Naive B cell (primary cell): ENCODE measurements around the gene DYTN. TPM values are rescaled to one million over a fixed set of nuclear protein-coding genes. Genes with fewer than 3 reads are reported as not detected.

Source experiments
- ATAC-seq, 2 donors: fragments of 150-1000 bp; cut with Tn5 transposase; 2 replicates each; pipeline ENCODE4 v1.10.0; 2021; ENCODE audit warnings: low read depth in 2 of 2, mild to moderate bottlenecking in 2 of 2, moderate library complexity in 2 of 2
- DNase-seq: peaks from one replicate; pipeline ENCODE4 v3.0.0; 2022
- H3K27ac Mint-ChIP-seq, 6 donors: one replicate each; pipeline ENCODE4 v1.8.0; 2020 to 2022; ENCODE audit warnings: mild to moderate bottlenecking in 6 of 6, mixed read lengths in 6 of 6, moderate library complexity in 5 of 6, inconsistent platforms in 2 of 6
- H3K27me3 Mint-ChIP-seq, 3 donors: one replicate each; pipeline ENCODE4 v1.8.0; 2021 to 2022; ENCODE audit warnings: mixed read lengths in 3 of 3, mild to moderate bottlenecking in 1 of 3
- H3K36me3 Mint-ChIP-seq, 2 donors: one replicate each; pipeline ENCODE4 v1.8.0; 2020 to 2022; ENCODE audit warnings: mixed read lengths in 2 of 2, inconsistent platforms in 1 of 2, mild to moderate bottlenecking in 1 of 2
- H3K4me1 Mint-ChIP-seq, 3 donors: one replicate each; pipeline ENCODE4 v1.8.0; 2020 to 2022; ENCODE audit warnings: mixed read lengths in 3 of 3, inconsistent platforms in 1 of 3, mild to moderate bottlenecking in 1 of 3, moderate library complexity in 1 of 3
- H3K4me3 Mint-ChIP-seq, 8 donors: one replicate each; pipeline ENCODE4 v1.8.0; 2020 to 2022; ENCODE audit warnings: mild to moderate bottlenecking in 8 of 8, mixed read lengths in 8 of 8, moderate library complexity in 8 of 8, inconsistent platforms in 2 of 8
- H3K9me3 Mint-ChIP-seq, 7 donors: one replicate each; pipeline ENCODE4 v1.8.0; 2020 to 2022; ENCODE audit warnings: mixed read lengths in 7 of 7, mild to moderate bottlenecking in 5 of 7, inconsistent platforms in 2 of 7, moderate library complexity in 1 of 7
- polyA plus RNA-seq, 6 donors: library from polyadenylated mRNA; unstranded; fragments of 300-500 nt; fragmentation: Illumina TruSeq; gene quantifications; one replicate each; pipeline ENCODE4 v1.2.3, GENCODE V29; 2021; ENCODE audit warnings: low read depth in 6 of 6

DYTN gene
- polyA plus RNA-seq, 6 donors from 2014 or later: not detected

DNA sequence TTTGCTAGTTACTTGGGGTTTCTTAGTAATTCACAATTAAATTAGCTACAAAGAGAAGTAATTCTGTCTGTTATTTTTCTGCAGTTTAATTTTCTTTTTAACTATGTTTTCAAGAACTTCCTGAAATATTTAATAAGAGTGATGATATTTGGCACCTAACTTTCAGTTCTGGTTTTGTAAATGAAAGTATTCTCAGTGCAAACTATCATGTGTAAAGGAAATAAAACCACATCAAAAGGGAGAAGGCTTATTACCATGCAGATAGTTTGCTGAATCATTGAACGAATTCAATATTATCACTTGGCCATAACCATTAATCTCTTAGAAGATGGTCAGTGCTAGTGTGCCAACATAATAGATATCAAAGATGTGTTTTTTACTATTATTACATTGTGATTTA is 29.2 kb downstream of the DYTN start:
- H3K4me1 Mint-ChIP-seq: peaks cover 0 to 4% (median 0%) of the 10 kb centered on the region in 3 donors
- H3K27me3 Mint-ChIP-seq: peaks cover 7 to 35% (median 26%) of the 10 kb centered on the region in 3 donors
- no peak for DNase-seq

DNA sequence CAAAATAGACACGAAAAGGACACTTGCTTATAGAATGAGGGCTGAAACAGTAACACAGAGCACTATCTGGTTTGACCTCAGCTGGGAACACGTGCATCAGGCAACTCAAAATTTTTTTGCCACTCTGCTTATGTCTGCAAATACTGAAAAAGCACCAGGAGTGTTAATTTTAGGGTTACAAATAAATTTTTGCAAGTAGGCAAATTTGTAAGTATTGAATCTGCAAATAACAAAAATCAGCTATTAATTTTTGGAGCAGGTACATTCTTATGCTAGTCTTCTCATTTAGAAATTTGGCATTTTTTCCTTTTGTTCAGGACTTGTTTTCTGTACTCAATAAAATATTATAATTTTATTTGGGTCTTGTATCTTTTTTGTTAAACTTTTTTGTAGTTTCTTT is 29.7 kb downstream of the DYTN start:
- Mint-ChIP-seq H3K27ac (no peak overlapping the region), H3K4me3 (no peak overlapping the region), H3K9me3 (no peaks in the 10 kb centered on the region), H3K27me3 (peaks cover 4 to 33% (median 21%) of the 10 kb centered on the region in 3 donors), H3K4me1 (peaks cover 0 to 4% (median 0%) of the 10 kb centered on the region in 3 donors), H3K36me3 (no peaks in the 10 kb centered on the region)
- DNase-seq (no peak), ATAC-seq (no peak)

More for the DNA sequence above, 29.2 kb downstream of the DYTN start:
- H3K36me3 Mint-ChIP-seq: no peaks in the 10 kb centered on the region
- no peak for ATAC-seq
- no peak overlapping the region for H3K4me3 Mint-ChIP-seq
- H3K27ac Mint-ChIP-seq: no peak overlapping the region
- H3K9me3 Mint-ChIP-seq: no peaks in the 10 kb centered on the region

DNA sequence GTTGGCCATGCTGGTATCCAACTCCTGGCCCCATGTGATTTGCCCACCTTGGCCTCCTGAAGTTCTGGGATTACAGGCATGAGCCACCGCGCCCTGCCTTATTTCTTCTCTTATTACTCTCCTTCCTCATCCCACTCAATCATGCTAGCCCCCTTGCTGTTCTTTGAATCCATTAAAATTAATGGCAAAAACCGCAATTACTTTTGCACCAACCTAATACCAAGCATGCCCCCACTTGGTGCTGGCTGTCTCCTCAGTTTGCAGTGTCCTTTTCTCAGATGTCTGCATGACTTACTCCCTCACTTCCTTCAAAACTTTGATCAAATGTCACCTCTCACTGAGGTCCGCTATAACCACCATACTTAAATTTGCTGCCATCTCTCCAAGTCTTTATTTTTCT is 34.6 kb downstream of the DYTN start:
- Mint-ChIP-seq H3K9me3 (no peaks in the 10 kb centered on the region), H3K36me3 (no peaks in the 10 kb centered on the region), H3K27me3 (peaks cover 14 to 20% (median 18%) of the 10 kb centered on the region in 3 donors), H3K4me3 (no peak overlapping the region), H3K27ac (peak overlapping the region in 2 of 6 donors; percentile 31 to 65), H3K4me1 (no peaks in the 10 kb centered on the region)
- no peak for ATAC-seq
- no peak for DNase-seq

DNA sequence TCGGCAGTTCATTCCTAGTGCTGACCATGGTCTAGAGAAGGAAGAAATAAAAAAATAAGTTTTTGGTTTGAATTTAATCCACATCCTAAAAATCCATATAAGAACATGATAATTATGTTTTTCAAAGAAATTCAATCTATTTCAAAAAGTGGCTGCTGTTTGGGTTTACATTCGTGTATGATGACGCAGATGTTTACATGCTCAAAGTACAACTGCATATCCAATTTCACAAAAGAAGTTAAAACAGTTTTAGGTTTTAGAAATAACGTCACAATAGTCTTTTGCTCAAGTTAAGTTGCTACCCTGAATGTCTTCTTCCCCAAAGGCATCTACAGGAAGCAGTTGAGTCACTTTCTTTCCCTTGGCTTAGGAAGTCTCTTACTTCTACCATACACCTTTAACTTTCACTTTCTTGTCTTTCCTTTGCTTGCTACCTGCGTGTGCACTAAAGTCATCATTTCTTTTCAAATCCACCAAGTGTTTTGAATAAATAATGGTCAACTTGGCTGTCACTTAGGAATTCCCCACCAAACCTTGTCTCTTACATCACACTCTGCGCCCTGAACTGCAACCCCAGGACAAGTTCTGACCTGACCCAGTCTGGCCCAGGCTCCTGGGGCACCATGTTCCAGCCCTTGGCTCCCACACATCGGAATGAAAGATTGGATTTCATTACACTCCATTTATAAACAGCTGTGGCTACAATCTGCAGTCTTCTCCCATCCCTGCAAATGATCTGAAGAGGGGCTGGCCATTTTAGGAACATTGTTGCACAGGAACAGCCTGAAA is 47.5 kb downstream of the DYTN start:
- no peak for DNase-seq
- no peak overlapping the region for H3K4me3 Mint-ChIP-seq
- H3K9me3 Mint-ChIP-seq: peaks cover 0 to 2% (median 0%) of the 10 kb centered on the region in 7 donors
- H3K4me1 Mint-ChIP-seq: no peaks in the 10 kb centered on the region
- H3K36me3 Mint-ChIP-seq: no peaks in the 10 kb centered on the region
- no peak overlapping the region for H3K27ac Mint-ChIP-seq
- H3K27me3 Mint-ChIP-seq: peaks cover 13 to 31% (median 22%) of the 10 kb centered on the region in 3 donors
- no peak for ATAC-seq

DNA sequence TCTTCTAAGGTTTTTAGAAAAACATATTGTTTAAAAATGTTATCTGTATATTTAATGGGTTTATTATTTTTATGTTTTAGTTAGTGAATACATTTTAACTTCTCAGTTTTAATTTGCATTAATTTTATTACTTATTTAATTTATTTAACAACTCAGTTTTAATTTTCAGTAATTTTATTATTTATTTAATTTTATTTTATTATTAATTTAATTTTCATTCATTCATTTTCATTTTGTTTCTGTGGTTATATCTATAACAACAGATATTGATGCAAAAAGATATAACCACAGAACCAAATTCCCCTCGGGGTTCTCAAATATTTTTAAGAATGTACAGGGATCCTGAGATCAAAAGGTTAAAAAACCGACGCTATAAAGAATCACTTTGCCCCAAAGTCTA is 52.9 kb downstream of the DYTN start:
- Mint-ChIP-seq H3K9me3 (peaks cover 0 to 2% (median 0%) of the 10 kb centered on the region in 7 donors), H3K4me3 (no peak overlapping the region), H3K27ac (no peak overlapping the region), H3K4me1 (no peaks in the 10 kb centered on the region), H3K27me3 (peaks cover 9 to 30% (median 20%) of the 10 kb centered on the region in 3 donors), H3K36me3 (no peaks in the 10 kb centered on the region)
- no peak for ATAC-seq
- no peak for DNase-seq

DNA sequence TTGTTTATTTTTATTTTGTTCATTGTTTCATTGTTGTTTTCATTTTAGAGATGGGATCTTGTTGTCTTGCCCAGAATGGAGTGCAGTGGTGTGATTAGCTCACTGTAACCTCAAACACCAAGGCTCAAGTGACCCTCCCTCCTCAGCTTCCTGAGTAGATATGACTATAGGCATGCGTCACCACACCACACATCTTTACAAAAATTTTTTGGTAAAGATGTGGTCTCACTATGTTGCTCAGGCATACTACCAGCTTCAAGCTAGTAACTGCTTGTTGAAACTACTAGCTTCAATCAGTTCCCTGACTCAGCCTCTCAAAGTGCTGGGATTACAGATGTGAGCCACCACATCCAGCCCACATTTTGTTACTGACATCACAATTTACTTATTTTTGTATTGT is 61.1 kb downstream of the DYTN start:
- Mint-ChIP-seq H3K27me3 (peaks cover 0 to 18% (median 5%) of the 10 kb centered on the region in 3 donors), H3K4me1 (no peaks in the 10 kb centered on the region), H3K36me3 (peaks cover 0 to 9% of the 10 kb centered on the region in 2 donors), H3K9me3 (peaks cover 0 to 18% (median 11%) of the 10 kb centered on the region in 7 donors), H3K27ac (no peak overlapping the region), H3K4me3 (no peak overlapping the region)
- DNase-seq (no peak), ATAC-seq (no peak)

DNA sequence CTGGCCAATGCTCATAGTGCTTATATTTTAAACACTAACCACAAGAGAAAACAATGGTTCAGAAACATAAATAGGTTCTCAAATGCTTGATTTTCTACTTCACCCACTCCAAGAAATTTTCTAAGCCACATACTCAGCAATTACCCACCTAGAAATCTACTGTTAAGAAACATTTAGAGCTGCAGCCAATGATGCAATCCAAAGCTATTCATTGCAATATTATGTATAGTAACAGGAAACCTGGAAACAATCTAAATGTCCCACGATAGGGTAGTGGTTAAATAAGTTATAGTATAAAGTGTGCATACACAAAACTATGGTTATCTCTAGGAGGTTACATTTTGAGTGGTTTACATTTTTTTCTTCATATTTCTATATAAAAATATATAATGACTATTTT is 70.2 kb downstream of the DYTN start:
- no peaks in the 10 kb centered on the region for H3K36me3 Mint-ChIP-seq
- ATAC-seq (no peak), DNase-seq (no peak)
- no peak overlapping the region for H3K27ac Mint-ChIP-seq
- peaks cover 0 to 3% (median 0%) of the 10 kb centered on the region in 7 donors for H3K9me3 Mint-ChIP-seq
- no peak overlapping the region for H3K4me3 Mint-ChIP-seq
- peaks cover 0 to 23% (median 17%) of the 10 kb centered on the region in 3 donors for H3K27me3 Mint-ChIP-seq
- H3K4me1 Mint-ChIP-seq: no peaks in the 10 kb centered on the region

DNA sequence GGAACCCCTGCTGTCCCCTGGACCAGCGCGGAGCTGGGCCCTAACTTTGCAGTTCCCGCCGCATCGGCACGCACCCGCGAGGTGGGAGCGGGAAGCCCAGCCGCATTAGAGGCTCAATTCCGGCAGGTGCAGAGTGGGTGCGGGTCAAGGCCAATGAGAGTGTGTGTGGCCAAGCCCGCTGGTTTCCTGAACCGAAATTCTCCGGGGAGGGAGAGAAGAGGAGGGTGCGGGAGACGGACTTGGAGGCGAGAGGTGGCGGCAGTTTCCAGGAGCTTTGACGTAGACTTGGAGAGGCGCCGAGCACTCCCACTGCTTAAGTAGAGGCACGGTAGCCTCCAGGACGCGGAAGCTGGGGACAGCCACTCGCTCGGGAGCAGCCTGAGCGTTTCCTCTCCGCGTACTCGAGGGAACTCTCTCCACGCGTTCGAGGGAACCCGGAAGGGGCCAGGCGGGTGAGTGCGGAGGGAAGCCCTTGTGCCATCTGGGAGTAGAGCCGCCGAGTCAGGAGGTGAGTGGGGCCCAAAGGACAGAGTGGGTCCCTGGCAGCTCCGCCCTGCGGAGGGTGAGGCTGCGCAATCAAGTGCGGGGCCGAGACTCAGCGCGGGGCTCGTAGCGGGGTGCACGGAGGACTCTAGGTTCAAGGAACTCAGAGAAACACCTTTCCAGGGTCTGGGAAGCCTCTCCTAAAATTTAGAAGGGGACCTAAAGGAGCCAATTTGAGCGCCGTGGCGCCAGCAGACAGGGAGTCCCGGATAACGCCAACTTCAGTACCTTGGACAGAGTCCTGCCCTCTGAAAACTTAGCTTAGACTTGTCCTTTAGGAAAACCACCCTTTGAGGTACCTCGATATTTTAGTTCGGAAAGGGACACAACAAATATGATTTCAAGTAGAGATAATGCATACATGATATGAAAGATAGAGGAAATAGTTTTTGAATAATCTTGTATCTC is 75.8 kb downstream of the DYTN start, which contains the start of gene FAM237A:
TSS of gene FAM237A (plus strand) at position 413 of the 951 bp plus-strand sequence. CDS start 1,750 bp downstream, outside the sequence.
- Mint-ChIP-seq H3K4me1 (no peaks in the 10 kb centered on the region), H3K27ac (no peak within 1 kb of the TSS), H3K36me3 (no peaks in the 10 kb centered on the region), H3K4me3 (peak within 1 kb of the TSS in 1 of 8 donors; percentile 51), H3K27me3 (peaks cover 0 to 32% (median 19%) of the 10 kb centered on the region in 3 donors), H3K9me3 (peaks cover 0 to 6% (median 0%) of the 10 kb centered on the region in 7 donors)
- ATAC-seq (no peak), DNase-seq (no peak)

DNA sequence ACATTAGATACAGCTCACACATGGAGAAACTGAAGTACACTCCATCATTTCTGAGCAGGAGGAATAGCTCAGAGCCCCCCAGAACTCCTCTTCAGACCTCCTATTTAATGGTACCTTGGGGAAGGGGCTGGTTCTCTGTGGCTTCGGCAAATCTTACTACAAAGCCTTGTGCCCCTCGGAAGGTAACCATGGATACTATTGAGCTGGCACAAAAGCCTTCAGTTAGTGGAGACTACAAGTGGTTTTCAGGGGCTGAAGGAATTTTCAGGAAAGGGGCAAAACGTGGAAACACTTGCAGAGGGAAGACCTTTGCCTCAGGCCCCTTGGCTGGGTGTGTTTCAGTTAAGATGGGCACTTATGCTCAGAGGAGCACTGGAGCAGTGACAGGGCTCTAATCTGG is 77.0 kb downstream of the DYTN start:
- no peak overlapping the region for H3K27ac Mint-ChIP-seq
- H3K4me3 Mint-ChIP-seq: peak overlapping the region in 1 of 8 donors; percentile 51
- H3K36me3 Mint-ChIP-seq: no peaks in the 10 kb centered on the region
- H3K9me3 Mint-ChIP-seq: peaks cover 0 to 3% (median 0%) of the 10 kb centered on the region in 7 donors
- DNase-seq (no peak), ATAC-seq (no peak)
- H3K4me1 Mint-ChIP-seq: no peaks in the 10 kb centered on the region
- H3K27me3 Mint-ChIP-seq: peaks cover 0 to 28% (median 17%) of the 10 kb centered on the region in 3 donors

DNA sequence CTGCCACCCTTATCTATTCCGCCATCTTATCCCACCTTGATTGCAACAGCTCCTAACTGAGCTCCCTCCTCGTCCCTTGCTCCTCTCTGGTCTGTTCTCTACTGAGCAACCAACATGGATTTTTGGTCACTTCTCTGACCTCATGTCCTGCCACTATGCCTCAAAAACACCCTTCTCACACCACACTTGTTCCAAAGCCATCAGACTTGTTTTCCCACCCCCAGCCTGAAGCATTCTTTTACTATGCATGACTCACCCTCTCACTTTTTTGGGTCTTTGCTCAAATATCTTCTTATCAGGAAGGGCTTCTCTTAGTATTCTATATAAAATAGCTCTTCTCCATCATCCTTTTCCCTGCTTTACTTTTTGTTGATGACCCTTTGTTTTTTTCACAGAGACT is 78.6 kb downstream of the DYTN start:
- H3K27ac Mint-ChIP-seq: no peak overlapping the region
- peaks cover 0 to 25% (median 14%) of the 10 kb centered on the region in 3 donors for H3K27me3 Mint-ChIP-seq
- H3K36me3 Mint-ChIP-seq: no peaks in the 10 kb centered on the region
- H3K4me3 Mint-ChIP-seq: no peak overlapping the region
- ATAC-seq (no peak), DNase-seq (no peak)
- H3K4me1 Mint-ChIP-seq: no peaks in the 10 kb centered on the region
- H3K9me3 Mint-ChIP-seq: peaks cover 0 to 3% (median 0%) of the 10 kb centered on the region in 7 donors

DNA sequence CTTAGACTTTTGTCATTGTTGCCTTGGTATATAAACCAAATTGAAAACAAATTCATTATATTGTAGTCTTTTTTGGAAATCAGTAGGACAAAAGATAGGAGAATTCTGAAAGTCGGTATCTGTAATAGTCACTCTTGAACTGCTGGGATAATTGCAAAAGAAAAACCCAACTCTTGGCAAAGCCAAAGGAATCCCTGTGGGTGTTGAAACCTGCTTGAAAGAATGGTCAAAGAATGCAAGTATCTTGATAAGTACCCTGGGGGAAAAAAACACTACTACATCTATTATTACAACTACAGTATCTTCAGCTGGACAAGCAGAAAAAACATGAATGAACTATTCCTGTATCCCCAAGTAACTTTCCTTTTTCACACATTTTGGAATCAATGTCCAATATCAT is 83.2 kb downstream of the DYTN start:
- no peak for DNase-seq
- Mint-ChIP-seq H3K27ac (no peak overlapping the region), H3K4me1 (no peaks in the 10 kb centered on the region), H3K27me3 (peaks cover 5% of the 10 kb centered on the region in 3 donors), H3K9me3 (no peaks in the 10 kb centered on the region), H3K36me3 (no peaks in the 10 kb centered on the region), H3K4me3 (no peak overlapping the region)
- no peak for ATAC-seq

DNA sequence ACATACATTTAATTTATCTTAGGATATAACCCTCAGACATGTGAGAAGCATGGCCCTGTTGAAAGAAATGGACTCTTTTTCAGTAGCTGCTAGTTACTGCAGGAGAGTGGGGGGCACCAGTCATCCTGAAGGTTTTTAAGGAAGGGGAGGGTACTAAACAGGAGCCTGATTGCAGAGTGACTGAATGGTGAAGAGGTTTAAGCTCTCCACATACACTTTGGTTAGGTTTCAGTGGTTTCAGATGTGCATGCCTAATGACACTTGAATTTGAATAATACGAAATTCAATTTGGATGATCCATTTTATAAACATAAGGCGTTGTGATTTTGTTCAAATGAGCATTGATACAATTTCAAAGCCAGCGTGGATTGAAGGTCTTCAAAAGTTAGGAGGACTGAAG is 86.9 kb downstream of the DYTN start:
- Mint-ChIP-seq H3K4me1 (no peaks in the 10 kb centered on the region), H3K9me3 (peaks cover 0 to 3% (median 0%) of the 10 kb centered on the region in 7 donors), H3K4me3 (no peak overlapping the region), H3K27me3 (peaks cover 14 to 34% (median 23%) of the 10 kb centered on the region in 3 donors), H3K27ac (no peak overlapping the region), H3K36me3 (no peaks in the 10 kb centered on the region)
- DNase-seq (no peak), ATAC-seq (no peak)

DNA sequence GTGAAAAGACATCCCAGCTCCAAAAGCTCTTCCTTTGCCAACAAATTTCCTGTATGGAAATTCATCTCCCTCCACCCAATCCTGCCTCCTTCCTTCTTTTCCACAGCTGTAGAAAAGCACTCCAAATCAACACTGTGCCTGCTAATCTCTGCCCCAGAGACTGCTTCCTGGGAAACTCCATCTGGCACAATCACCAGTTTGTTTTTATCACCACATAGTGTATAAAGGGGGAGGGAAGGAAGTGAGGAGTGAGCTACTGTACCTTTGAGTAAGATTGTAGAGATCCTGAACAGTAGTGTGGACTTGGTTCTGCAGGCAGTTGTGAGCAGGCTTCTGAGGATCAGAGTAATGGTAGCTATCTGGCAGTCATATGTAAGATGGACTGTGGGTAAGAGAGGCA is 90.6 kb downstream of the DYTN start:
- DNase-seq (no peak), ATAC-seq (no peak)
- H3K36me3 Mint-ChIP-seq: no peaks in the 10 kb centered on the region
- peaks cover 0 to 3% (median 0%) of the 10 kb centered on the region in 7 donors for H3K9me3 Mint-ChIP-seq
- peaks cover 10 to 37% (median 25%) of the 10 kb centered on the region in 3 donors for H3K27me3 Mint-ChIP-seq
- H3K27ac Mint-ChIP-seq: no peak overlapping the region
- H3K4me3 Mint-ChIP-seq: no peak overlapping the region
- H3K4me1 Mint-ChIP-seq: no peaks in the 10 kb centered on the region
